ENCODE results near the gene RBM44.

The RBM44 gene

GRCh38 chr2:237886685-237887481 is 88.3 kb downstream of the RBM44 start:
- no peak for DNase-seq (ENCODE audit: low spot score)

DNA sequence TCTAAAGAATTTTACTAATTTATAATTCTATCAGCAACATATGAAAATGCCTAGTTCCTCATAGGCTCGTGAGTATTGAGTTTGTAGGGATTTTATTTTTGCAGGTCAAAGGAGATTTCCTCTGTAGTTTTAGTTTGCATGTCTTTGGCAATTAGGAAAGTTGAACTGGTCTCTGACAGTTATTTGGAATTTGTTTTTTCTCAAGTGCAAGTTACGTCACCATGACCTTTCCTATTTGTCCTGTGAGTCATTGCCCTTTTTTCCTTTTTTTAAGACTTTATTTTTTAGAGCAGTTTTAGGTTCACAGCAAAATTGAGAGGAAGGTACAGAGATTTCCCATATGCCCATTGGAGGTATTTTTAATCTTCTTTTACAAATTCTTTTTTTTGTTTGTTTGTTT is 89.8 kb downstream of the RBM44 start:
- DNase-seq (ENCODE audit: low spot score) = no peak

DNA sequence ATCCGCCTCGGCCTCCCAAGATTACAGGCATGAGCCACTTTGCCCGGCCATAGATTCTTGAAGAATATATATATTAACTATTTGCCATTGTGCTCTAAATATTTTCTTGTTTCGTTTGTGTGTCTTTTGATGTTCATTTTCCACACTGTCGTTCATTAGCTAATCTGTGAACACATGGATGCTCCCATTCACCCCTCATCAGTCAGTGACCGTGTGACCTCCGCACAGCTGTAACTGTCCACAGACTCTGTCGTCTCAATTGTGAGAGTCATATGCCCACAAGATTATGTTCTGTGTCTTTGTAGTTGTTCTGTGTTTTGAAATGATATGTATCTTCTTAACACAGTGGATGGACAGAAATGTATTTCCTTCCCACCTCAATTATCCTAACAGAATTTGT is 90.4 kb downstream of the RBM44 start:
- no peak for DNase-seq (ENCODE audit: low spot score)

GRCh38 chr2:237889811-237890210 is 91.2 kb downstream of the RBM44 start:
- DNase-seq (ENCODE audit: low spot score) = no peak
